Mucosa of stomach (tissue), 1 donor: ENCODE results near the gene PDS5A.
"Not testable (repeated sequence)": the region's sequence is repeated elsewhere in the genome, so short reads cannot be mapped to it uniquely, and the experiment has no call there.

Experiments used
- H3K27me3 ChIP-seq: one replicate; pipeline ENCODE4 v1.7.0; 2013; ENCODE audit warnings: mild to moderate bottlenecking, low read length; ENCODE audit not compliant: control insufficient read depth, insufficient read depth
- H3K36me3 ChIP-seq: one replicate; pipeline ENCODE4 v1.7.0; 2013; ENCODE audit warnings: low read length; ENCODE audit not compliant: control insufficient read depth, insufficient read depth
- H3K4me1 ChIP-seq: one replicate; pipeline ENCODE4 v1.7.0; 2013; ENCODE audit warnings: mild to moderate bottlenecking, low read length; ENCODE audit not compliant: control insufficient read depth, insufficient read depth
- H3K4me3 ChIP-seq: one replicate; pipeline ENCODE4 v1.7.0; 2013; ENCODE audit warnings: low read length
- H3K9ac ChIP-seq: one replicate; pipeline ENCODE4 v1.7.0; 2013; ENCODE audit warnings: mild to moderate bottlenecking, low read length, moderate library complexity
- H3K9me3 ChIP-seq: one replicate; pipeline ENCODE4 v1.7.0; 2013; ENCODE audit warnings: mild to moderate bottlenecking, low read length, moderate library complexity; ENCODE audit not compliant: control insufficient read depth
- donor health status: Pancreatic carcinoma.

The PDS5A gene

GRCh38 chr4:39977489-39978377 is at the start of gene PDS5A:
TSS of gene PDS5A (minus strand) at chr4:39977911. CDS start at chr4:39976577, 1,334 bp downstream.
- H3K9me3 ChIP-seq, result no peaks in the 10 kb centered on the region
- H3K27me3 ChIP-seq, result no peaks in the 10 kb centered on the region
- peaks cover 15% of the 10 kb centered on the region for H3K4me1 ChIP-seq
- H3K36me3 ChIP-seq, result no peaks in the 10 kb centered on the region
- peak within 1 kb of the TSS; percentile 97 for H3K9ac ChIP-seq
- H3K4me3 ChIP-seq, result peak within 1 kb of the TSS; percentile 63

GRCh38 chr4:40024049-40024448 is 46.3 kb upstream of the PDS5A start:
- H3K9ac ChIP-seq, result not testable (repeated sequence)

GRCh38 chr4:40021116-40021515 is 43.4 kb upstream of the PDS5A start:
- H3K27me3 ChIP-seq, H3K9ac ChIP-seq, H3K36me3 ChIP-seq, H3K9me3 ChIP-seq, H3K4me1 ChIP-seq, H3K4me3 ChIP-seq: not testable (repeated sequence)

More at GRCh38 chr4:40024049-40024448, 46.3 kb upstream of the PDS5A start:
- H3K9me3 ChIP-seq, H3K27me3 ChIP-seq, H3K4me3 ChIP-seq, H3K4me1 ChIP-seq, H3K36me3 ChIP-seq: not testable (repeated sequence)

GRCh38 chr4:40020221-40020620 is 42.5 kb upstream of the PDS5A start:
- Histone ChIP-seq H3K4me1 (no peaks in the 10 kb centered on the region), H3K9ac (no peak overlapping the region), H3K9me3 (no peaks in the 10 kb centered on the region), H3K36me3 (no peaks in the 10 kb centered on the region), H3K4me3 (no peak overlapping the region), H3K27me3 (no peaks in the 10 kb centered on the region)

DNA sequence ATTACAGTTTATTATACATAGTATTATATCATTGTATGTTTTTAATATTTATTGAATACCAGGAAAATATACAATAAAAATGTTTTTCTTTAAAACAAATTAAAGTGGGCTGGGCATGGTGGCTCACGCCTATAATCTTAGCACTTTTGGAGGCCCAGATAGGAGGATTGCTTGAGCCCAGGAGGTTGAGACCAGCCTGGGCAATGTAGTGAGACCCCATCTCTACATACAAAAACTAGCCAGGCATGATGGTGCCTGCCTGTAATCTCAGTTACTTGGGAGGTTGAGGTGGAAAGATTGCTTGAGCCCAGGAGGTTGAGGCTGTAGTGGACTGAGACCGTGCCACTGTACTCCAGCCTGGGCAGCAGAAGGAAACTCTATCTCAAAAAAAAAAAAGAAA is 38.3 kb upstream of the PDS5A start:
- no peaks in the 10 kb centered on the region for H3K4me1 ChIP-seq
- no peaks in the 10 kb centered on the region for H3K9me3 ChIP-seq
- H3K9ac ChIP-seq, result no peak overlapping the region
- no peak overlapping the region for H3K4me3 ChIP-seq
- no peaks in the 10 kb centered on the region for H3K36me3 ChIP-seq
- no peaks in the 10 kb centered on the region for H3K27me3 ChIP-seq

DNA sequence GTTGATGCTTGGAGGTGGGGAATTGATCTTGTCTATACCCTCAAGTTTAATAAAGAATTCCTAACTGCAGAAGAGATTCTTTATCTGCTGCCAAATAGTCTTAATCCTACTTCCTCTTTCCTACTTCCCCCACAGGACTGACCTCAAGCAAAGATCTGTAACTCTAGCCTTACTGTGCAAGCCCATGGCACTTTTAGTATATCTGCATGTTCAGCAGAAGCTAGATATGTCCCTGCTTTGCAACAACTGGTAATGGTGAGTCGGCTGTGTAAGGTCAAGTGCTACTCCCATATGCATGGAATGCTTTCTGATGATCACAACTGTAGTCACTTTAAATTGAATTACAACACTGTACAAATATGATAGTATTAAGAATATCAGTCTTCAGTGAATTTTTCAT is 26.3 kb upstream of the PDS5A start:
- Histone ChIP-seq H3K4me1 (no peaks in the 10 kb centered on the region), H3K36me3 (no peaks in the 10 kb centered on the region), H3K9ac (no peak overlapping the region), H3K9me3 (no peaks in the 10 kb centered on the region), H3K4me3 (no peak overlapping the region), H3K27me3 (no peaks in the 10 kb centered on the region)

DNA sequence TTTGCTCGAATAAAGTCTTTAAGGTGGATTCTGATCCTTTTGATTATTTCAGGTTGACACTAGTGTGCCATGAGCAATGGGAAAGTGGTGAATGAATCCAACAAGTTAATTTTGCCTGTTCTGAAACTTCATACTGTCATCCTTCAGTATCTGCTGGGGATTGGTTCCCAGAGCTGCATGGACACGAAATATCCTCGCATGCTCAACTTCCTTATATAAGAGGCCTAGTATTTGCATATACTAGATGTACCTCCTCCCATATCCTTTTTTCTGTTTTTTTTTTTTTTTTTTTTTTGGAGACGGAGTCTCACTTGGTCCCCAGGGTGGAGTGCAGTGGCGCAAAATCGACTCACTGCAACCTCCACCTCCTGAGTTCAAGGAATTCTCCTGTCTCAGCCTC is 23.0 kb upstream of the PDS5A start:
- Histone ChIP-seq H3K9ac (no peak overlapping the region), H3K4me1 (no peaks in the 10 kb centered on the region), H3K9me3 (no peaks in the 10 kb centered on the region), H3K4me3 (no peak overlapping the region), H3K36me3 (no peaks in the 10 kb centered on the region), H3K27me3 (no peaks in the 10 kb centered on the region)

DNA sequence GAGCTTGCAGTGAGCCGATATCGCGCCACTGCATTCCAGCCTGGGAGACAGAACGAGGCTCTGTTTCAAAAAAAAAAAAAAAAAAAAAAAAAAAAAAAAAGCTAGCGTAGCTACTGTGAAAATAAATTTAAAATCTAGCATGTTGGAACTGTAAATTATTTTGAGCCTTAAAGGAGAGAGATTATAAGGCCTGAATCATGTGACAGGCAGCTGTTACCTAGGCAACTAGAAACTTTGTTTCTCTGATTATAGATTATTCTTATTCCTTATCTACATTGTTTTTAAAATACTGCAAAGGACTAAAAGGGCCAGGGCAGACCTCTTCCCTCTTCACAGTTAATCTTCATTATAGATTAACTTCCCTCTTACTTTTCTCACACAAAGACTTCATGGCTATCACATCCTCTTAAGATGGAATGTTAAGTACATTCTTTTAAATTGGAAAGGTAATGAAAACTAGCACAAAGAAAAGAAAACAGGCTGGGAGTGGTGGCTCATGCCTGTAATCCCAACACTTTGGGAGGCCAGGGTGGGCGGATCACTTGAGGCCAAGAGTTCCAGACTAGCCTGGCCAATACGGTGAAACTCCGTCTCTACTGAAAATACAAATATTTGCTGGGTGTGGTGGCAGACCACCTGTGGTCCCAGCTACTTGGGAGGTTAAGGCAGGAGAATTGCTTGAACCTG is 21.1 kb upstream of the PDS5A start:
- Histone ChIP-seq H3K27me3 (no peaks in the 10 kb centered on the region), H3K9me3 (no peaks in the 10 kb centered on the region), H3K36me3 (no peaks in the 10 kb centered on the region), H3K9ac (no peak overlapping the region), H3K4me3 (no peak overlapping the region), H3K4me1 (no peaks in the 10 kb centered on the region)

DNA sequence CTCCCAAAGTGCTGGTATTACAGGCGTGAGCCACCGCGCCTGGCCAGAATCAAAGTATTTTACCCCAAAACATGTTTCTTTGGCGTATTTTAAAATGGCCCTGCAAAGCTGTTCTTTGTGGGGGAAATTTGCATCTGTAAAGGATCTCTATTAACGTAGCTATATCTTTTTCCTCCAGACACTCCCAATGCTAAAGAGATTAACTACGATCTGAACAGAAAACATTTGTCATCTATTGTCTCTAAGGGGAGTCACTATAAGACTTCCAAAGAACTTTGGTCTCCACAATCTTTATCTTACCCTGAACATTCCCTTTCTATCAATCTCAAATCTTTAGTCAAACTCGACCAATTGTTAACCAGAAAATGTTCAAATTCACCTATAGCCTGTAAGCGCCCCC is 19.1 kb upstream of the PDS5A start:
- H3K4me1 ChIP-seq, result no peaks in the 10 kb centered on the region
- H3K9ac ChIP-seq, result no peak overlapping the region
- no peaks in the 10 kb centered on the region for H3K27me3 ChIP-seq
- no peaks in the 10 kb centered on the region for H3K9me3 ChIP-seq
- H3K4me3 ChIP-seq, result no peak overlapping the region
- no peaks in the 10 kb centered on the region for H3K36me3 ChIP-seq

DNA sequence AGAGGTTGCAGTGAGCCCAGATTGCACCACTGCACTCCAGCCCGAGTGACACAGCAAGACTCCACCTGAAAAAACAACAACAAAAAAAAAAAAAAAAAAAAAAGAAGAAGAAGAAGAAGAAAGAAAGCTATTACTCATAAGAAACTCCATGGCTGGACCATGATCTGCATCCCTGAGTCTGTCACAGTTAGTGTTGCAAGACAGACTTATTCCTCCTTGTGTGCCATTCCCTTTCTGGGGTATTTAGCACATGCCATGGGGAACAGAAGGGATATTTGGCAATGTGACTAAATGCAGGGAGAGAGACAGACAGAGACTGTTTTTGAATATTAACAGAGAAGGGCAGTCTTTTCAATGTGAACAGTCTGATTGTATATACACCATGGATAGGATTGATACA is 16.7 kb upstream of the PDS5A start:
- no peaks in the 10 kb centered on the region for H3K4me1 ChIP-seq
- no peak overlapping the region for H3K4me3 ChIP-seq

GRCh38 chr4:39989381-39989780 is 11.7 kb upstream of the PDS5A start:
- H3K4me3 ChIP-seq, H3K9me3 ChIP-seq, H3K27me3 ChIP-seq, H3K4me1 ChIP-seq, H3K9ac ChIP-seq, H3K36me3 ChIP-seq: not testable (repeated sequence)

More for the DNA sequence above, 16.7 kb upstream of the PDS5A start:
- no peak overlapping the region for H3K9ac ChIP-seq
- H3K36me3 ChIP-seq, result no peaks in the 10 kb centered on the region
- H3K9me3 ChIP-seq, result no peaks in the 10 kb centered on the region
- no peaks in the 10 kb centered on the region for H3K27me3 ChIP-seq

- no peaks in the 10 kb centered on the region for H3K27me3 ChIP-seq
- no peak overlapping the region for H3K9ac ChIP-seq
- H3K4me1 ChIP-seq, result no peaks in the 10 kb centered on the region
- no peaks in the 10 kb centered on the region for H3K36me3 ChIP-seq
- H3K9me3 ChIP-seq, result no peaks in the 10 kb centered on the region
- no peak overlapping the region for H3K4me3 ChIP-seq
Observed at GRCh38 chr4:39987485-39987884, 9.8 kb upstream of the PDS5A start.
